HS-27A (cell line): Measurements from ENCODE around the gene NDUFC2.
"Not testable (repeated sequence)": the region's sequence is repeated elsewhere in the genome, so short reads cannot be mapped to it uniquely, and the experiment has no call there.

Experiments
- DNase-seq: peaks from one replicate; pipeline ENCODE4 v3.0.0-alpha.2; 2012; ENCODE audit warnings: low read depth, missing footprints

Gene NDUFC2

GRCh38 chr11:78079232-78080083 is at the start of gene NDUFC2:
Gene NDUFC2 (minus strand): TSS chr11:78079862. CDS start chr11:78079744, 118 bp downstream.
- peak; percentile 73 for DNase-seq

- DNase-seq, result no peak
Observed at GRCh38 chr11:78127403-78127802, 47.7 kb upstream of the NDUFC2 start.

DNA sequence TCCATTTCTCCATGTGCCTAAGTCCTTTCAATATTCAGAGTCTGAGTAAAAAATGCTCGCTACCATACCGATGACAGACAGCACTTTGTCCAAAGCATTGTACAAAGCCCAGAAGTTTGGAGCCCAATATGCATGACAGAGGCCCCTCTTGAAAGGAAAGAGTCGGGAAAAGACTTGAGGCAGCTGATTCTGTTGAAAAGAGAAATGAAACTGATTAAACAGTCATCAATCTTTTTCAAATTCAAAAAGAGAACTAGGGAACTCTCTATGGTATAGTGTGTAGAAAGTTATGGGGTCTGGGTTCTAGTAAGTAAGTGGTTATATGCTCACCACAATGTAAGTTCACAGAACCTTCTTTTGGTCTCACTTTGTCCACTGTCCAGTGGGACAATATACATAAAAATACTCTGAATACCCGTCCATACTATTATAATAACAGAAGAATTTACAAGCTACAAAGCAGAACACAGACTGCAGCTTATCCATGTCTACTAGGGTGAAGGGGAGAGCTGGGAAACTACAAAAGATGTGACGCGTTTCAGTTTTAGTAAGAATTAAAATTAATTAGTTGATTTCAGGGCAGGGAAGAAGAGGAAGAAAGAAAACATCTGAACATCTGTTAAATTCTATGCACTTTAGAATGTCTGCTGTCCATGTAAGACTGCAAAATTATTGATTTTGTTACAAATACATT is 33.1 kb upstream of the NDUFC2 start:
- DNase-seq, result no peak

- DNase-seq, result no peak
Observed at GRCh38 chr11:78111298-78111697, 31.6 kb upstream of the NDUFC2 start.

DNA sequence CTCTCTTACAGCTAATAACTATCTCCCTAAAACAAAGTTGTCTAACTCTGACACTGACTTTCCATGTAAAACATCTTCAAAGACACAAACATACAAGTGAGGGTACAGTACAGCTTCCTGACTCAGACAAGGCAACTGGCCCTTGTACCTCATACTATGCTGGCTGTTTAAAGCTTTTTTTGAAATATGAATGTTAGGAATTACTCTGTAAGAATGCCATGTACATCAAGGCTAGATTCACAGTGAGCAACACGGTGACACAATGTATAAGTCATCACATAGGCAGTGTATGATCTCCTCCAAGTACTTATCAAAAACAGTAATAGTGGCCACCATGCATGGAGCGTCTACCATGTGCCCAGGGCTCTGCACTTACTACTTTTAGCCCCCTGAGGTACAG is 31.2 kb upstream of the NDUFC2 start:
- DNase-seq, result no peak

DNA sequence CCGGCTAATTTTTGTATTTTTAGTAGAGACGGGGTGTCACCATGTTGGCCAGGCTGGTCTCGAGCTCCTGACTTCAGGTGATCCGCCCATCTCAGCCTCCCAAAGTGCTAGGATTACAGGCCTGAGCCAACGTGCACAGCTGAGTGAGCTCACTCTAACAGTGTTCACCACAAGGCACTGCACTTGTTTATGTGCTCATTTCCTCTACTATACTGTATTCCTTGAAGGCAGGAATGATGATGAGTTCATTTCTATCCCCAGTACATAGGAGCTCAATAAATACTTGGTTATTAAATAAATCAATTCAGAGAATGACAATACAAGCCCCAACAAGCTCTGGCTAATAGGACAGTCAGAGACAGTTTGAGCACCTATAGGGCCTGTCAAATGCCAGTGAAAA is 30.7 kb upstream of the NDUFC2 start:
- DNase-seq, result no peak

- no peak for DNase-seq
Observed at GRCh38 chr11:78109081-78110015, 29.7 kb upstream of the NDUFC2 start.

GRCh38 chr11:78100676-78101472 is 21.2 kb upstream of the NDUFC2 start:
- DNase-seq, result no peak

GRCh38 chr11:78100261-78100660 is 20.6 kb upstream of the NDUFC2 start:
- no peak for DNase-seq

DNA sequence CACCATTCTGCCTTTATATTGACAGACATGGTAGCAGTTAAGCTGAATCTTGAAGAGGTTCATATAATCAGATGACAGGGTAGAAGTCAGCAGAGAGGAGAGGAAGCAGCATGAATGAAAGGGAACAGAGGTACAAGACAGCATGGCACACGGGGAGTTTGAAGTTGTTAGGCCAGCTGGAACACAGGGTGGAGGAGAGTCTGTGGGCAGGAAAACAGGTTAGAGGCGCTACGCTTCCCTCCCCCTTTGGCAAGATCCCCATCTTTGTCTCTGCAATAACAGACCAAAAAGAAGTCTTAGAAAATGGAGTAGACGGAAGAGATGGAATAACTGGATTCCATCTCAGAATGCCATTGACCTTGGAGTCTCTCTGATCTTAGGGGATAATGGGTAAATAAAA is 20.0 kb upstream of the NDUFC2 start:
- DNase-seq, result no peak

DNA sequence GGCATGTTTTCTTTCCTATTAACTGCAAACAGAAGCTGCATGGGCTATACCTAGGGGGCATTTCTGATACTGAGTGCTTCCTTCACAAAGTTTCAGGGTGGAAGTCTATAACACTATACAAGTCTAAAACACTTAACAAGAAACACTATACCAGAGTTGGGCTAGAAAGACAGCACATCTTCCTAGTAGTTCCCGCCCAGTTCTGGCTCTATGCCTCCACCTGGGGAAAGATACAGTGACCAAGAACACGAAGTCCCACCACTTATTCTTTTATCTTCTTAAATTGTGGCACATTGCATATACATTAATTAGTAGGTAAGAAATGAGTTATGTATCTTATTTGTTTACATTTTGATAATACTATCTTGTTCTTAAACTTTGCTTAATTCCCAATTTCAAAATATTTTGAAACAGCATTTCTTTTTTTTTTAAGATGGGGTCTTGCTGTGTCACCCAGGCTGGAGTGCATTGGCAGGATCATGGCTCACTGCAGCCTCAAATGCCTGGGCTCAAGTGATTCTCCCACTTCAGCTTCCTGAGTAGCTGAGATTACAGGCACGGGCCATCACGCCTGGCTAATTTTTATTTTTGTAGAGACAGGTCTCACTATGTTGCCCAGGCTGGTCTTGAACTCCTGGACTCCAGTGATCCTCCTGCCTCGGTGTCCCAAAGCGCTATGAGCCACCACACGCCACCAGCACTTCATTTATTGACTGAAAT is 18.2 kb upstream of the NDUFC2 start:
- DNase-seq, result no peak

- DNase-seq, result no peak
Observed at GRCh38 chr11:78094250-78094649, 14.6 kb upstream of the NDUFC2 start.

GRCh38 chr11:78086521-78087074 is 6.9 kb upstream of the NDUFC2 start:
- not testable (repeated sequence) for DNase-seq

DNA sequence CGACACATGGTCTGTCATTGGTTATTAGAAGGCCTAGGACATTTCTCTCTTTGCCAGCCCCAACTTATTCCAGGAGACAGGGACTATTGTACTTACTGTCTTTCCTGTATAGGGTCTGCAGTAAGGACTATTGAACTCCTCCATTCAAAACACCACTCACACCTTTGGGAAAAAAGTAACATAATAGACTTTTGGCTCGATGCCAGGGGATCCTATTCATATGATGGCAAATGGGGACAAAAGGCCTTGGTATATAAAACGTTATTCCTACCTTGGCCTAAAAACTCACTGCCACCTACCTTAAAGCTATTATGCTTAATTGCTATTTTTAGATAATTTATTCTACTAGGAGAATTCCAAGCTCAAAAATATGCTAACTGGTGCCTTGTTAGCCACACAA is 6.3 kb upstream of the NDUFC2 start:
- no peak for DNase-seq

- DNase-seq, result not testable (repeated sequence)
Observed at GRCh38 chr11:78084506-78084905, 4.8 kb upstream of the NDUFC2 start.

DNA sequence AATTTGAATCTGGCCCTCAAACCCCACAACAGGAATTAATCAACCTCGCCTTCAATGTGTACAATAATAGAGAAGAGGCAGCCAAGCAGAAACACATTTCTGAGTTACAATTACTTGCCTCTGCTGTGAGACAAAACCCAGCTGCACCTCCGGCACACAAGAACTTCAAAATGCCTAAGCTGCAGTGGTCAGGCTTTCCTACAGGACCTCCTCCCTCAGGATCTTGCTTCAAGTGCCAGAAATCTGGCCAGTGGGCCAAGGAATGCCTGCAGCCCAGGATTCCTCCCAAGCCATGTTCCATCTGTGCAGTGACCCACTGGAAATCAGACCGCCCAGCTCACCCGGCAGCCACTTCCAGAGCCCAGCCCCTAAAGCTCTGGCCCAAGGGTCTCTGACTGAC is 3.4 kb upstream of the NDUFC2 start:
- DNase-seq, result no peak

- DNase-seq, result no peak
Observed at GRCh38 chr11:78082146-78082545, 2.5 kb upstream of the NDUFC2 start.

DNA sequence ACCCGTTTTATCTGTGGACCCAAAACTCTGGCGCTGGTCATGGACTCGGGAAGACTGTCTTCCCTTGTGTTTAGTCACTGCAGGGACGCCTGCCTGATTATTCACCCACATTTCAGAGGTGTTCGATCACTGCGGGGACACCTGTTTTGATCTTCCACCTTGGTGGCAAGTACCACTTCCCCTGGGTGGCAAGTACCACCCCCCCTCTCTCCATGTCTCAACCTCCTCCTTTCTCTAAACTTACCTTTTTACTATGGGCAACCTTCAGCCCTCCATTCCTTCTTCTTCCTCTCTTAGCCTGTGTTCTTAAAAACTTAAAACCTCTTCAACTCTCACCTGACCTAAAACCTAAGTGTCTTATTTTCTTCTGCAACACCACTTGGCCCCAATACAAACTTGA is 1.9 kb upstream of the NDUFC2 start:
- no peak for DNase-seq

- no peak for DNase-seq
Observed at GRCh38 chr11:78080818-78081495, 1.3 kb upstream of the NDUFC2 start.
